ENCODE data around the gene AUP1.

DNA sequence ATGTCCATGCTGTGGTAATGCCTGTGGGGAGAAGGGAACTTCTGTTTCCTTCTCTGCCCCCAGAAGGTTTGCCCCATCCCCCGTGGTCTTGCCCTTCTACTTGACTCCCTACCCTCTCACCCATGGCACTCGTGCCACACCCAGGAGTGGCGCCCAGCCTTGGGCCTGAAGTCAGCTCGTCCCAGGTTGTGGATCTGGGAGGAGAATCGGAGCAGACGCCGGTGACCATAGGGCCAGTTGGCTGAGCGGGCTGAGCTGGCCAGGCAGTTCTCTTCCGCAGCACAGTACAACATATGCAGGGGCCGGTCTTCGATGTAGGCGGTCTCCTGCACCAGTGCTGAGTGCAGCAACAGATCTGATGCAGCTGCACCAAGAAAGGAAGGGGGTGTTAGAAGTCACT, 4.9 kb upstream of the AUP1 start:
- TF ChIP-seq YY1 (IDR thresholded peaks at IDR 0.05; ENCODE audit: low read depth, low read length) (no peak), SIX5 (IDR thresholded peaks at IDR 0.05; ENCODE audit: low read depth, low read length, severe bottlenecking) (no peak), POLR2A (IDR thresholded peaks at IDR 0.05; ENCODE audit: low read depth, low read length) (0 out of 2 replicates have a peak, but pooled peaks have one; percentile 31)
- TF ChIP-seq, protein P1, sequence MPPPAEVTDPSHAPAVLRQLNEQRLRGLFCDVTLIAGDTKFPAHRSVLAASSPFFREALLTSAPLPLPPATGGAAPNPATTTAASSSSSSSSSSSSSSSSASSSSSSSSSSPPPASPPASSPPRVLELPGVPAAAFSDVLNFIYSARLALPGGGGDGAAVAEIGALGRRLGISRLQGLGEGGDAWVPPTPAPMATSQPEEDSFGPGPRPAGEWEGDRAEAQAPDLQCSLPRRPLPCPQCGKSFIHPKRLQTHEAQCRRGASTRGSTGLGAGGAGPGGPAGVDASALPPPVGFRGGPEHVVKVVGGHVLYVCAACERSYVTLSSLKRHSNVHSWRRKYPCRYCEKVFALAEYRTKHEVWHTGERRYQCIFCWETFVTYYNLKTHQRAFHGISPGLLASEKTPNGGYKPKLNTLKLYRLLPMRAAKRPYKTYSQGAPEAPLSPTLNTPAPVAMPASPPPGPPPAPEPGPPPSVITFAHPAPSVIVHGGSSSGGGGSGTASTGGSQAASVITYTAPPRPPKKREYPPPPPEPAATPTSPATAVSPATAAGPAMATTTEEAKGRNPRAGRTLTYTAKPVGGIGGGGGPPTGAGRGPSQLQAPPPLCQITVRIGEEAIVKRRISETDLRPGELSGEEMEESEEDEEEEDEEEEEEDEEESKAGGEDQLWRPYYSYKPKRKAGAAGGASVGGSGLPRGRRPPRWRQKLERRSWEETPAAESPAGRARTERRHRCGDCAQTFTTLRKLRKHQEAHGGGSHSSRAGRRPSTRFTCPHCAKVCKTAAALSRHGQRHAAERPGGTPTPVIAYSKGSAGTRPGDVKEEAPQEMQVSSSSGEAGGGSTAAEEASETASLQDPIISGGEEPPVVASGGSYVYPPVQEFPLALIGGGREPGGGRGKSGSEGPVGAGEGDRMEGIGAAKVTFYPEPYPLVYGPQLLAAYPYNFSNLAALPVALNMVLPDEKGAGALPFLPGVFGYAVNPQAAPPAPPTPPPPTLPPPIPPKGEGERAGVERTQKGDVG (CRISPR knock-in tag; IDR thresholded peaks at IDR 0.05), result no peak

Measured in GM12878 (cell line).